Measurements from ENCODE around the gene PCDHGC4. TPM values are rescaled to one million over a fixed set of nuclear protein-coding genes. Genes with fewer than 3 reads are reported as not detected.

Gene PCDHGC4
- polyA plus RNA-seq, 12 donors: 0.93 to 2.7 (median 1.7) TPM; not detected in 2

DNA sequence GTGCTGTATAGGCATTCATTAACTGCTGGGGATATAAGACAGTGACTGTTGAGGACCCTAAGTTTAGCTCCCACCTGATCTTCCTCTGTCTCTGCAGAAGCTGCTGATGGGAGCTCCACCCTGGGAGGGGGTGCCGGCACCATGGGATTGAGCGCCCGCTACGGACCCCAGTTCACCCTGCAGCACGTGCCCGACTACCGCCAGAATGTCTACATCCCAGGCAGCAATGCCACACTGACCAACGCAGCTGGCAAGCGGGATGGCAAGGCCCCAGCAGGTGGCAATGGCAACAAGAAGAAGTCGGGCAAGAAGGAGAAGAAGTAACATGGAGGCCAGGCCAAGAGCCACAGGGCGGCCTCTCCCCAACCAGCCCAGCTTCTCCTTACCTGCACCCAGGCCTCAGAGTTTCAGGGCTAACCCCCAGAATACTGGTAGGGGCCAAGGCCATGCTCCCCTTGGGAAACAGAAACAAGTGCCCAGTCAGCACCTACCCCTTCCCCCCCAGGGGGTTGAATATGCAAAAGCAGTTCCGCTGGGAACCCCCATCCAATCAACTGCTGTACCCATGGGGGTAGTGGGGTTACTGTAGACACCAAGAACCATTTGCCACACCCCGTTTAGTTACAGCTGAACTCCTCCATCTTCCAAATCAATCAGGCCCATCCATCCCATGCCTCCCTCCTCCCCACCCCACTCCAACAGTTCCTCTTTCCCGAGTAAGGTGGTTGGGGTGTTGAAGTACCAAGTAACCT lies 26.2 kb downstream of the PCDHGC4 start:
- no peak for DNase-seq

DNA sequence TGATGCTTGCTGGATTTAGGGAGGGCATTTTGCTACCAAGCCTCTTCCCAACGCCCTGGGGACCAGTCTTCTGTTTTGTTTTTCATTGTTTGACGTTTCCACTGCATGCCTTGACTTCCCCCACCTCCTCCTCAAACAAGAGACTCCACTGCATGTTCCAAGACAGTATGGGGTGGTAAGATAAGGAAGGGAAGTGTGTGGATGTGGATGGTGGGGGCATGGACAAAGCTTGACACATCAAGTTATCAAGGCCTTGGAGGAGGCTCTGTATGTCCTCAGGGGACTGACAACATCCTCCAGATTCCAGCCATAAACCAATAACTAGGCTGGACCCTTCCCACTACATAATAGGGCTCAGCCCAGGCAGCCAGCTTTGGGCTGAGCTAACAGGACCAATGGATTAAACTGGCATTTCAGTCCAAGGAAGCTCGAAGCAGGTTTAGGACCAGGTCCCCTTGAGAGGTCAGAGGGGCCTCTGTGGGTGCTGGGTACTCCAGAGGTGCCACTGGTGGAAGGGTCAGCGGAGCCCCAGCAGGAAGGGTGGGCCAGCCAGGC lies 27.0 kb downstream of the PCDHGC4 start:
- no peak for DNase-seq

DNA sequence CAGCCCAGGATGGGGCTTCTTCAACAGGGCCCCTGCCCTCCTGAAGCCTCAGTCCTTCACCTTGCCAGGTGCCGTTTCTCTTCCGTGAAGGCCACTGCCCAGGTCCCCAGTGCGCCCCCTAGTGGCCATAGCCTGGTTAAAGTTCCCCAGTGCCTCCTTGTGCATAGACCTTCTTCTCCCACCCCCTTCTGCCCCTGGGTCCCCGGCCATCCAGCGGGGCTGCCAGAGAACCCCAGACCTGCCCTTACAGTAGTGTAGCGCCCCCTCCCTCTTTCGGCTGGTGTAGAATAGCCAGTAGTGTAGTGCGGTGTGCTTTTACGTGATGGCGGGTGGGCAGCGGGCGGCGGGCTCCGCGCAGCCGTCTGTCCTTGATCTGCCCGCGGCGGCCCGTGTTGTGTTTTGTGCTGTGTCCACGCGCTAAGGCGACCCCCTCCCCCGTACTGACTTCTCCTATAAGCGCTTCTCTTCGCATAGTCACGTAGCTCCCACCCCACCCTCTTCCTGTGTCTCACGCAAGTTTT lies 27.6 kb downstream of the PCDHGC4 start:
- peak; percentile 73 for DNase-seq

DNA sequence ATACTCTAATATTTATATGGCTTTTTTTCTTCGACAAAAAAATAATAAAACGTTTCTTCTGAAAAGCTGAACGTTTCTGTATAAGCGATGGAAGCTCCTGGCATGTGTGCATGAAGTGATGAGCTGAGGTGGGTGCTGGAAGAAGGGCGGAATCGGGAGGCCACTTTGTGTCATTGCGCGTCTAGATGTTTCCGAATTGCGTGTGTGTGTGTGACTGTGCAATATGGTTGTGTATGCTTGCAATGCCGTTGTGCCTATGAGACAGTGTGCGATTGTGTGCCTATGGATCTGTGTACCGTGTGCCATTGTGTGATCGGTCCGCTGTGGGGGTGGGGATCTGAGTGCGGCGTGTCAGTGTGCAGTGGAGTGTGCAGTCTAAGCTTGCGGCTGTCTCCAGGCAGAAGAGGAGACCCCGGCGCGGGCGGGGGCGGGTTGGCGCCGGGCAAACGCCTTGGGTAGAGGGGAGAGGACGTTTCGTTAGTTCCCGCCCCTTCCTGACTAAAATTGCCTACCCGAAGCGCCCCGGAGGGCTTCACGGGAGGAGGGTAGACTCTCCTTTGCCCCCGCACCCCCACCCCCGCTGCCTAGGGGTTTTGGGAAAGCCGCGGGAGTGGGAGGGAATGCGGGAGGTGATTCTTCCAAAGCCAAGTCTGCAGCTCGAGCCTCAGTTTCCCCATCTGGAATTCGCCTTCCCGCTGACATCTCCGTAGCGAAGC lies 28.2 kb downstream of the PCDHGC4 start:
- peak; percentile 69 for DNase-seq

DNA sequence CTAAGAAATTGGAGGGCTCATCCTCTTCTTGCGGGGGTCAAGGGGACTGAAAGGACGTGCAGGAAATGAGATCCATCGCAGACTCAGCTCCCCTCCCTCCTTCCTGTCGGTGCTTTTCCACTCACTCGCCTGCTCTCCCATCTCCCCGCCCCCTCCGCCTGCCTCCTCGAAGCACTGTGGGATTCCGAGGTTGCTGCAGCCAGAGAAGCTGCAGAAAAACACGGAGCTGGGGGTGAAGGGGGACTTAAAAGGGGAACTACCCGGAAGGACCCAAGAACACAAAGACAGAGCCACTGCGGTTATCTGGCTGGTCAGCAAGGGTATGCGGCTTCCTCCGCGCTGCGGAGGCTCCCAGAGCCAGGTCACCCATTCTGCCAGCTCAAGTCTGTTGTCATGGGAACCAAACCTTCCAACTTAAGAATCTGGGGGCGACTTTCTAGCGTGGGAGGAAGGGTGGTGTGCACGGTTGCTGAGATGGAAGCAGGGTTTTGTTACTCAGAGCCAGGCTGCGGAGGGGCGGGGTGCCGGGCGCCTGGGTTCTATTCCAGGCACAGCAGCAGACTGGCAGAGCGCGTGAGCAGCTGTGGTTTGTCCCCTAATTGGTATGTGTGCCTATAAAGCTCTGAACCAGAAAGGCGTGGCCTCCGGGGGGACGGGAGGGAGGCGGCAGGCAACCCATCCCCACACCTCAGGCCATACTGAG lies 28.9 kb downstream of the PCDHGC4 start:
- DNase-seq: peak; percentile 88

DNA sequence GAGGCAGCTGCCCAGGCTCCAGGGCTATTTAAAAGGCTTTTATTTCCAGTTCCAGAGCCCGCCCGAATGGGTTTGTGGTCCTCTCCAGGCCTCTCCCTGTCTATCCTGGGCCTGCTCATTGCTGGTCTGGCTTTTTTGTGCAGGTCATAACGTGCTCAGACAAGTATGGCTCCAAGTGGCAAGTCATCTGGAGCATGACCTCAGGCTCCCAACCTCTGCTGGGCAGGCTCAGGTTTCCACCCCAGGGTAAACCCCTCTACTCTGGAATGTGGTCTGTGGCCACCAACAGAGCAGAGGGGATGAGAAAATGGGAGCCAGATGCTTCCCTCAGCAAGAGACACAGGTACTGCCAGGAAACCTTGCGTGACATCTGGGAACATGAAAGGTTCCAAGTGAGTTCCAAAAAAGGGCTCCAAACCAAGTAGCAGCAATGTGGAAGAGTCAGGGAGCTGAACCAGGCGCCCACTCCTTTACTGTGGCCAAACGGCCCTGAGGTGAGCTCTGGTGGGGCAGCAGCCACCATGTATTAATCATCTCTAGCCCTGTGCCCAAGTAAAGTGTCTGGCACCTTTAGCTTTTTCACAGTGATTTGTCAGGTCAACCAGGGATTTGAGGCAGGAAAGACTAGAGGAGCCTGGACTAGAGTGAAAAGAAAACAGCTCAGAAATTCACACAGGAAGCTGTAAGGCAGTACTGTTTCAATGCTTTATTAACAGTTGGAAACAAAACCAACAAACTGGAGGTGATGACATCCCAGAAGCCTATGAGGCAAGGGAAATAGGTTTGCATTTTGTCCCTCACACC lies 29.7 kb downstream of the PCDHGC4 start:
- peak; percentile 48 for DNase-seq

DNA sequence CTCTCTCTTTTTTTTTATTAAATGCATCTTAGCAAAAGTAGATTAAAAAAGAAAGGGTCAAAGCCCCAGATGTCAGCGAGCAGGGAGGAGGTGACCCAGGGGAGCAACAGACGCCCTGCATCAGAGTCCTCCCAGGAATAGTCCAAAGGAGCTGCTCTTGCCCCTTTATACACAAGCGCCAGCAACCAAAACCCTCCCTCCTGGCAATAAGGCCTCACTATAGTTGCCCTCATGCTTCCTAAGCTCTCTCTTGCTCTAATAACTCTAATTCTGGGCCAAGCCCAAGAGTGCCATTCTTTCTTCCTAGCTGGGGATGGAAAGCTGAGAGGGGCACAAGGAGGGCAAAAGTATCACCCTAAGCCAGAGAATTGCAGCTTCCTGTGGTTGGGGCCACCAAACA lies 30.3 kb downstream of the PCDHGC4 start:
- no peak for DNase-seq

DNA sequence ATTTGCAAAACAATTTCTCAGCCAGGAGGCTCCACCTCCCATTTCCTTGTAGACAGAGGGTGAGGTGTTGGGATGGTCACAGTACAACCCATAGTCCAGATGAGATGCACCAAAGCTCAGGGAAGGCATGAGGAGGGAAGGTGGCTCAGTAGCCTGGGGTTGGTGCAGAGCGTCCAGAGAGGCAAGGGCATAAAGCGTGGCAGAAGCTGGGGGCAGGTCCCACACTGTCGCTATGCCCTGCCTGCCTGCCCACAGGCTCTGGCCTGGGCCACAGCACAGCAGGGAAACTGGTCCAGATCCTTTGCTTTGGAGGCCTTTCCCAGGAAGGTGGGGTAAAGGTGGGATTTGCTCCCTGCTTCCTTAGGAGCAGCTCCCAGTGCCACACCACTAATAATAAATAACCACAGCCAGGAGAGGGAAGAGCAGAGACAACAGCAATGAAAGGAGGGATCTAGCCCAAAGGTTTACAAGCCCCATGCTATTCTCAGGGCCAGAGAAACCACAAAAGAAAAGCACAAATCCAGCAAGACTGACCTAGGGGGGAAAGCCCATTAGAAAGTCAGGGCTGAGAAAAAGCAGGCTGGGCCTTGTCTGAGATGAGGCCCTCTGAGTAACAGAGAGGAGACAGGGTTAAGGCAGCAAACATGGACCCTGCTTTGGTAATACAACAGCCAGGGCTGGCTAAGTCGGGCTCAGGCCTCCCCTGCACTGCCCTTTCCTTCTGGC lies 31.3 kb downstream of the PCDHGC4 start:
- no peak for DNase-seq

DNA sequence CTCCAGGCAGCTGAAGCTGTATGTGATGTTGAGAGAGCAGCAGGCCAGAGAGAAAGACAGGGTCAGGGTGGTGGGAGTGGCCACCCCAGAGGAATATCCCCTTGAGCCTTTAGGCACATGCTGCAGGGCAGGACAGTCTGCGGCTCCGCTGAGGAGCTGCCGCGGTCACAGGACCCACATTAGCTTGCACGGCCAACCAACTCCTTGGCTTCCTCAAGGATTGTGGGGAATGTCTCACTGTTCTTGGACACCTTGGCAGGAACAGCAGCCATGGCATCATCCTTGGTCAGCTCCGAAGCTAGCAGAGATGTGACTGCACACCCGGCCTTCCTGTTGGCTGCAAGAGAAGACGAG lies 31.8 kb downstream of the PCDHGC4 start:
- no peak for DNase-seq

DNA sequence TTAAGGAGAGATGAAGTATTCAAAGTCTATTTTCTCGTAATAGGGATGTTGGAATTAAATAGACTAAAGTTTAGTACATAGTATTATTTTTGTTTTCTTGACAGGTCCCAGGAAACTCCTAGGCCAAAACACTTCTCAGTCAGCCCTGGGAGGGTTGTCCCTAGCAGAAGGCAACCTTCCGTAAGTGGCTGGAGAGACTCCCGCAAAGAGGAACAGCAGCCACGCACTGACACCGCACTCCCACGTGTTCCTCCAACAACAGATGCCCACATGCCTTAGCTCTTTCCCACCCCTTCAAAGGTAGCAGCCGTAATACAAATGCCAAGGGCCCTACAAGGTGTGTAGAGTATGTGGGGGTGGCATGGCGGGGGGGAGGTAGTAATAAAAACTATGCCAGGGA lies 32.5 kb downstream of the PCDHGC4 start:
- DNase-seq: no peak

DNA sequence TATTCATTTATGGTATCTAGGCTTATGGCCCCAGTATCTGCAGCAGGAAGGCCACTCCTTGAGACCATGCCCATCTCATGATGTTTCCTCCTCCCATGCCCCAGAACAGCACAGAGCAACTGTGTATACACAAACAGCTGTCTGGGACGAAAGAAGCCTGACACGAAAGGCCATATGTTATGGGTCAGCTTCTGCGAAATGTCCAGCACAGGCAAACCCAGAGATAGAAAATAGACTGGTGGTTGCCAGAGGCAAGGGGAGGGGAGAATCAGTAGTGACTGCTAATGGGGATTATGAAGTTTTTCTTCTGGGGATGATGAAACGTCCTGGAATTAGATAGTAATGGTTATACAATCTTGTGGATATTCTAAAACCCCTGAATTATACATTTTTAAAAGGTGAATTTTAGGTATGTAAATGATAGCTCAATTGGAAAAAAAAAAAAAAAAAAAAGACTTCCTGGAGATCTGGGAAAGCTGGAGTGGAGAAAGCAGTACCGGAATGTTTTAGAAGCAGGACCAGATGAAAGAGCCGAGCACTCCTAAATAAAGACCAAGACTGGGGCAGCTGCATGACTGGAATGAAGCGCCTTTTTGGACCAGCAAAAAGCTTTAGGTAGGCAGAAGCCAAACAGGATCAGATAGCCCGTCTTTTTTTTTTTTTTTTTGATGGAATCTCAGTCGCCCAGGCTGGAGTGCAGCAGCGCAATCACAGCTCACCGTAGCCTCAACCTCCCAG lies 33.2 kb downstream of the PCDHGC4 start:
- DNase-seq: no peak

DNA sequence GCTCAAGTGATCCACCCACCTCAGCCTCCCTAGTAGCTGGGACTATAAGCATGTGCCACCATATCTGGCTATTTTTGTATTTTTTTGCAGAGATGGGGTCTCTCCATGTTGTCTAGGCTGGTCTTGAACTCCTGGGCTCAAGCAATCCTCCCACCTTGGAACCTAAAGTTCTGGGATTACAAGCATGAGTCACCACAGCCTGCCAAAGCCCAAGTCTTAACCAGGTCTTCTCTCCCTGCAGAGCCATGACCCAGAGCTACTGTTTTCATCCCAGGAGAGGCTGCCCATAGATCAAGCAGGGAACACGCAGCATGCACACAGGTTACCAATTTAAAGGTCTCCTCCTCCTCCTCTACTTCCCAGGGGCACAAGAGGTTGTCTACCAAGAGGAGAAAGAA lies 33.8 kb downstream of the PCDHGC4 start:
- DNase-seq: no peak

DNA sequence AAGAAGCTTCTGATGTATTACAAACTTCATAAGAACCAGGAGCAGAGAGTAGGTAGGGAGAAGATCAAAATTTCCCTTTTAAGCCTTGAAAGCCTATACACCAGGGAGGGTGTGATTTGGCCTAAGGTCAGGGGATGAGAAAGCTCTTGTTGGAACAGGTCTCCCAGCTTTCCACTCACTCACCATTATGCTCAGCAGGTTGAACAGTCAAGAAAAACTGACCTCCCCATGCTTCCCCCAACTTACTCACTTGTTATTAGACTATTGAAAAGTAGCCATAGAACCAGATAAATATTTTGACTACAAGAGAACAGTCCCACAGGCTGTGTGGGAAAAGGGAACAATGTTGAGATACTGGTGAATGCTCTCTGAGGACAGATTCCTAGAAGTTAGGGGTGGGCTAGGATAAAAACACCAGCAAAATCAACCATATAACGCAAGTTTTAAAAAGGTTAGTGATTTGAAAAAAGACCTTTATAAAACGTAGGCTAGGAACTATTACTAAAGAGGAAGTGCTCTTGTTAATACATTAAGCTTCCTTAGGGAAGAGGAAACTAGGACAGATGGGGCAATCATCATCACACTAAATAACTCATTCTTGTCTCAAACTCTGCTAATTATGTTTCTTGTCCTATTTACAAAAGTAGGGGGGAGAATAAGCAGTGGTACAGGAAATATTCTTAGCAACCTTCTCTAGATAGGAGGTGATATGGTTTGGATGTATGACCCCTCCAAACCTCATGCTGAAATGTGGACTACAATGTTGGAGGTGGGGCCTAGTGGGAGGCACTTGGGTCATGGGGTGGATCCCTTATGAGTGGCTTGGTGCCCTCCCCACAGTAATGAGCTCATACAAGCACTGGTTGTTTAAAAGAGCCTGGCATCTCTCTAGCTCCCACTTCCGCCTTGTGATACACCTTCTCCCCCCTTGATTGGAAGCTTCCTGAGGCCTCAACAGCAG lies 35.1 kb downstream of the PCDHGC4 start:
- DNase-seq: no peak

DNA sequence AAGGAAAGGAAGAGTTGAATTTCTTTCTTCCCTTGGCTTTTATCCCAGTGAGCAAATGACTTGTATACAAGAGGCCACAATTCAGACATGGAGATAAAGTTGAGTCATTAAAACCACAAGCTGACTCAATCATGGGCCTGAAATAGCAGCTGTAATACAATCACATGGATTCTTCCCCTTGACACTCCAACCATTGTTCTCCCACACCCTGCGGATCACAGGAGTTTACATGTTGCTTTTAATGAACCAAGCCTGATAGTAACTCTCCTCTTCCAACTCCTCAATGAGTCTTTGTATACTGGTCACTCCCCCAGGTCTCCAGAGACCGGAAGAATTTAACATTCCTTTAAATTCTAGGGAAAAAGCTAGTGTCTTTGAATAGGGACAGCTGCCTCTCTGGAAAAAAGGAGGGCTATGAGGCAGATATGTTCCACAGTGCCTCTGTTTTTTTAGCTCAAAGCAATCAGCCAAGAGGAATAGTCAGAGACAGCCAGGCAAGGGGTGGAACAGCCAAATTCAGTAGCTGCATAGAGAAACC lies 36.5 kb downstream of the PCDHGC4 start:
- peak; percentile 80 for DNase-seq

DNA sequence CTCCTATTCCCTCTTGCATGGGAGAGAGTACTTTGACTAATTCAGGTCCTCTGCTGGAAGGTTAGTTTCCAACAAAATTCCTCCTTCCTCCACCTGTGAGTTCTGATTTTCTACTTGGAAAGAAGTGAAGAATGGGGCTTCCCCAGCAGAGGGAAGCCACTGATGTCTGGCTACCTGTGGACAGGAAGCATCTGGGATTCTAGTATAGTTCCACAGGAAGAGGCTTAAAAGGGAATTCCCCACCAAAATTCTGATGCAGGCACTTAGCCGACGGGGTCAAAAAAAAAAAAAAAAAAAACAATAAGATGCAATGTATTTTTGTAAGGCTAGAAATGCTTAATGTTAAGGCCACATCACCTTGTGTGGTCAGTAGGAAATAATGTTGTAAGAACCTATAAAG lies 37.5 kb downstream of the PCDHGC4 start:
- DNase-seq: no peak

DNA sequence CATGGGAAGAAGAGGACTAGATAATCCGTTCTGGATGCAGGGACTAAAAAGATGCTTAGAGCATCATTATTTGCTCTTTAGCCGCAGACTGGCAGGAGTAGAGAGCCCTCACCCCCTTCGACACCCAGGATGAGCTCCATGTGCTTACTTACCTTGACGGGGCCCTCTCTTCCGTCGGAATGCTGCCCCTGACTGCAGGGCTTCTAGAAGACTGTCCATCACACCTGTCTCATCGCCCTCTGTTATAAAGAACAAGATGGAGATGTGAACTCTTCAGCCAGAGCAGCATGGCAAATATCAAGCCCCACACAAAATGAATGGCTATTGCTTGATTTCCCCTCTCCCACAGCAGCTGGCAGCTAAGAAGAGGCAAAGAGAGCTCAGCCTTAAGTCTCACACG lies 39.2 kb downstream of the PCDHGC4 start:
- no peak for DNase-seq

DNA sequence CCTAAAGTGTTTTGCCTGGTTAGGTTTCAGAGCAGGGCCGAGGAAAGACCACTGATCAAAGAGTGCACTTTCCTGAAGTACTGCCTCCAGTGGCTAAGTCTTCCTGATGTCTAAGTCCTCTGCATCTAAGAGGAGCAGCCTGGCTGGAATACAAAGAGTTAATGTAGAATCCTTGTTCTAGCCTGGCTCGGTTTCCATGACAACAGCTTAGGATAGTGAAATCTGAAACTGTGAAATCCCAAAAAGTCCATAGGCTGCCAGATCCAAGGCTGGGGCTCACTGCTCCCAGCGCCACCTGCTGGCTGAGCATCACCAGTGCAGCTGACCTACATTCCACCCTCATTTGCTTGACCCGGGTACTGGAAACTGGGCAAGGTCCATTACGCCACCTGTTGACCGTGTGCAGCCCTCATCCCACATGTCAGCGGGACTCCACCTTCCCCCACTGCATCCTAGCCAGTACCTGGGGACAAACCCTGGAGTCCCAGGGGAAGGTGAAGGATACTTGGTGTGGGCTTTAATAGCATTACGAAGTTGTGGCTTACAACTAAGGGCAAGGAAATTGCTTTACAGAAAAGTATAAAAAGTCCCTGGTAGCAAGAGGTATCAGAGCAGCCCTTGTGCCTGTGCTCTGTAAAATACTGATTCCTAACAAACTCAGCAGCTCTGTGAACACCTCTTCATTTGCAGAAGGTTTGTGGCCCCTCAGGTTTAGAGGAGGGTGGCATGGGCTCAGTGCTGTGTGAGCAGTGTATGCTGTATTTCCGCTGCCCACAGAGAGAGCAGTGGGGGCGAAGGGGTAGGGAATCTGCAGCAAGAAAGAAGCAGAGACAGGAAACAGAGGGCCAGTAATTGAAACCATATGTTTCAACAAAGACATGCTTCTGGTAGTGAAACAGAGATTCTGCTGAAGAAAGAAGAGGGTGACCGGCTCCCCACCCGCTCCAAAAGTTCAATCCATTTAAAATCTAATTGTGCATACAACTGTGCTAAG lies 40.1 kb downstream of the PCDHGC4 start:
- peak; percentile 96 for DNase-seq
